Coronary artery (tissue), 2 donors: ENCODE measurements around the gene HMGXB3.

Experiments
- DNase-seq: peaks from one replicate; pipeline ENCODE4 v3.0.0-alpha.2; 2017; ENCODE audit warnings: low spot score
- H3K27ac ChIP-seq, 2 donors: fragments of 200-600 bp; sonication (generic); one replicate each; pipeline ENCODE4 v1.5.1; 2016 to 2019
- H3K4me3 ChIP-seq: fragments of 200-600 bp; sonication (generic); 2 replicates; pipeline ENCODE4 v1.5.1; 2016; ENCODE audit warnings: mild to moderate bottlenecking, moderate library complexity
- CTCF ChIP-seq: fragments of 200-600 bp; sonication (generic); IDR thresholded peaks from one replicate; pipeline ENCODE4 v1.5.1; 2019; ENCODE audit warnings: antibody characterized with exemption

Gene HMGXB3

GRCh38 chr5:150080696-150081435, 80.3 kb downstream of the HMGXB3 start:
- Histone ChIP-seq H3K27ac (no peak overlapping the region), H3K4me3 (no peak overlapping the region)
- TF ChIP-seq CTCF: no peak
- peak; percentile 64 for DNase-seq

- Histone ChIP-seq H3K4me3 (no peak overlapping the region), H3K27ac (peak overlapping the region in 1 of 2 donors; percentile 56)
- no peak for TF ChIP-seq CTCF
- peak; percentile 79 for DNase-seq
These were observed 81.2 kb downstream of the HMGXB3 start for GRCh38 chr5:150081541-150082283.

GRCh38 chr5:150082374-150082773, 81.8 kb downstream of the HMGXB3 start:
- TF ChIP-seq CTCF: no peak
- H3K27ac ChIP-seq: peak overlapping the region in 1 of 2 donors; percentile 56
- DNase-seq: peak; percentile 56
- peak overlapping the region; percentile 51 for H3K4me3 ChIP-seq

DNA sequence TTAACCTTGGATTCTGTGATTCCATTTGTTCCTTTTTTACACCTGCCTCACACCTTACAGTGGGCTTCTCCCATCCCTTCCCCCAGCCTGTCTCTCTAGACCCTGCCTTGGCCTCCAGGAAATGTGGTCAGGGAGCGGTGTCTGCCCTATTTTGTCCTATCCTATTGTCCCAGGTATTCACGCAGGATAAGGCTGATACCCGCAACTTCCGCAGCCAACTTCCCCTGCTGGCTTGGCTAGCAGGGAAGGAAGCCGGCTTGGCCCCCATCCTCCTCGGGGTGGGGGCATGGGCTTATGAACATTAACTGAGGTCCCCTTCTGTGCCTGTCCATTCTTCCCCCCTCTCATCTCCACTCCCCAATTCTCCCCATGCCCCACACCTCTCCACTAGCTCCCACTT, 82.3 kb downstream of the HMGXB3 start:
- Histone ChIP-seq H3K27ac (peak overlapping the region in 1 of 2 donors; percentile 56), H3K4me3 (peak overlapping the region; percentile 51)
- TF ChIP-seq CTCF: no peak
- DNase-seq: peak; percentile 68

DNA sequence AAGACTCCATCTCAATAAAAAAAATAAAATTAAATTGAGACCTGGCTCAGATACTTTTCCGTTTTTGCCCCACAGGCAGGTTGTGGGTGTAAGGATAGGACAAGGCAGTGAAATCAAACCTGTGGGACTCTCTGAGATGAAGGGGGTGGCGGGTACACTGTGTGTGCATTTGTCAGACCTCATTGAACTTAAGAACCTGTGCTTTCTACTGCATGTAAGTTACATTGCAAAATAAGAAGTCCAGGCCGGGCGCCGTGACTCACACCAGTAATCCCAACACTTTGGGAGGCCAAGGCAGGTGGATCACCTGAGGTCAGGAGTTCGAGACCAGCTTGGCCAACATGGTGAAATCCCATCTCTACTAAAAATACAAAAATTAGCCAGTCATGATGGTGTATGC, 84.2 kb downstream of the HMGXB3 start:
- H3K4me3 ChIP-seq: peak overlapping the region; percentile 57
- peak overlapping the region in 1 of 2 donors; percentile 41 for H3K27ac ChIP-seq
- peak; percentile 55 for DNase-seq

DNA sequence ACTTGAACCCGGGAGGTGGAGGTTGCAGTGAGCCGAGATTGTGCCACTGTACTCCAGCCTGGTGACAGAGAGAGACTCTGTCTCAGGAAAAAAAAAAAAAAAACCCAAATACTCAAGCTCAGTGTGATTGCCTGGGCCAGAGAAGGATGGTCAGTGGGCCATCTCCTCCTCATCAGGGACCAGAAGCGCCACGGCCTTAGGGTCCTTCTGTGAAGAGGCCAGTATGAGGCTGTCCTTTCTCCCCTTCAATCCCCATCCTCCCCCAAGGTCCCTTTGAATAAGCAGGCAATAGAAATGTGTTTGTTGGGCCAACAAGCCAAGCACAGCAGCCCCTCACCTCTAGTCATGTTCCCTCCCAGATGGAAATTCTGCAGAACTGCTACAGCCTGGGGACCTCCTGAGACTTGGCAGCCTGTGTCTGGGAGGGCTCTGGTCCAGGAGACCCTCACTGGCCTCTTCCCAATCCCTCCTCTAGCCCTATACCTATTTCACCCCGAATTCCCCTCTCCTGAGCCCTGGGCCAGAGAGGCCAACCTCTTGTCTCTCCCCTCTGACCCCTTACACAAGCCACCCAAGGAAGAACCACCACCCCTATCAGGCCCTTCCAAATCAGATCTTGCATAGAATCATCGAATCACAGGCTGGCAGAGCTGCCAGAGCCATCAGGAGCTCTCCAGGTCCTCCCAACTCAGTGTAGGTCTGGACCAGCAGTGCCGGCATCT, 84.8 kb downstream of the HMGXB3 start:
- DNase-seq: peak; percentile 54
- H3K4me3 ChIP-seq: peak overlapping the region; percentile 57
- peak overlapping the region in 1 of 2 donors; percentile 74 for H3K27ac ChIP-seq
- no peak for TF ChIP-seq CTCF
